Activated CD4-positive, alpha-beta T cell treated with anti-CD3 and anti-CD28 coated beads, Interleukin-2, amount 50 U/mL, for 16 hours (primary cell): ENCODE data around the gene SERPINE3.

ENCODE experiments used
- DNase-seq: peaks from one replicate; pipeline ENCODE4 v3.0.0-alpha.2; 2020

SERPINE3 gene

DNA sequence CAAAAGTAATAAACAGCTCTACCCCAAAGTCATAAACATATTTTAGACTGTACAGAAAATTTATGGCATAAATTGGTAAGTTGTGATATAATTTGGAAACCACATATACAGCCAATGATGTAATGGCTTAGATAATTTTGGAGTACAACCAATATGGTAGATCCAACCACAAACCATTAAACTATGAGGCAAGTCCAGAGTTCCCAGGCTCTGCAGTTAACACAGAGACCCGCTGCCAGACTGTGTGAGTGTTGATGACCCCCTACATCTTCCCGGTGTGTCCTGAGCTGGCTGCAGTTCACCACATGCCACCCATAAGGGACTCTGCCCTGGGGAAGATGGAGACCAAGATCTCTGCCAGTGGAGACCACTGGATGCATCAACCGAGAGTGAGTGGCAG is 9.9 kb upstream of the SERPINE3 start:
- no peak for DNase-seq

DNA sequence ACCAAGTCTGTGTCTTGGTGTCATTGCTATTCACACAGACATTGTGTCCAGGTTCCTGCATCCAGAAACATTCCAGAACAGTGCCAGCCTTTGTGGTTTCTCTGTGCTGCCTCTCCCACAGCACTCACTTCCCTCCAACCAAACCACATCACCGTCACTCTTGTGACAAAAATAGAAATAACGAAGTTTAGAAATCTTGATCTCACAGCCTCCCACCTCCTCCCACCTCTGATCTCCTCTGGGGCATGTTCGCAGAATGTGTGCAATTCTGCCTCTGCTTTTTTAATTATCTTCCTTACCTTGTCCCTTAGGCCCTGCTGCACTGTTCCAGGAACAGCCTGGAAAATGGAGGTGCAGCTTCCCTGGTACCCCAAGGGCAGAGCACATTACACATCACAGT is 8.7 kb upstream of the SERPINE3 start:
- no peak for DNase-seq

DNA sequence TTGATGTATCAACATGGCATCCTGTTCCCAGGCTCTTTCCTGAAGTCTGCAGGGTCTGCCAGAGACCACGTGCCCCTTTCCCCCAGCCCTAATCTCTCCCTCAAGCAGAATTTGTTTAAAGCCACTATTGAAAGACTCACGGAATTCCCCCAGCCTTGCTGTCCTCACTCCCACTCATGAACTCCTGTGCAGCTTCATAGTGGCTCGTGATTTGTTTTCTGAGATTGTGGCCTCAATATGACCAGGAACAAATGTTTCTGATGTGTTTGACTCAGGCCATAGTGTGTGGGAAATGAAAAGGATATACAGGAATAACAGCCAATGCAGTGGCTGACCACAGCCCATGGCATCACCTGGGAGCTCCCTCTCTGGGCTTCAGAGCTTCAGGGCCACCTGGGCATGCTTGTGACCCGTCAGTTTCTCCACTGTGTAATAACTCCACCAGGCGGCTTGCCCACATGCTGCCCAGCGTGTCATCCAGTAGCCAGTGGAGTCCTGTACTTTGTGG is 8.1 kb upstream of the SERPINE3 start:
- DNase-seq, result no peak

DNA sequence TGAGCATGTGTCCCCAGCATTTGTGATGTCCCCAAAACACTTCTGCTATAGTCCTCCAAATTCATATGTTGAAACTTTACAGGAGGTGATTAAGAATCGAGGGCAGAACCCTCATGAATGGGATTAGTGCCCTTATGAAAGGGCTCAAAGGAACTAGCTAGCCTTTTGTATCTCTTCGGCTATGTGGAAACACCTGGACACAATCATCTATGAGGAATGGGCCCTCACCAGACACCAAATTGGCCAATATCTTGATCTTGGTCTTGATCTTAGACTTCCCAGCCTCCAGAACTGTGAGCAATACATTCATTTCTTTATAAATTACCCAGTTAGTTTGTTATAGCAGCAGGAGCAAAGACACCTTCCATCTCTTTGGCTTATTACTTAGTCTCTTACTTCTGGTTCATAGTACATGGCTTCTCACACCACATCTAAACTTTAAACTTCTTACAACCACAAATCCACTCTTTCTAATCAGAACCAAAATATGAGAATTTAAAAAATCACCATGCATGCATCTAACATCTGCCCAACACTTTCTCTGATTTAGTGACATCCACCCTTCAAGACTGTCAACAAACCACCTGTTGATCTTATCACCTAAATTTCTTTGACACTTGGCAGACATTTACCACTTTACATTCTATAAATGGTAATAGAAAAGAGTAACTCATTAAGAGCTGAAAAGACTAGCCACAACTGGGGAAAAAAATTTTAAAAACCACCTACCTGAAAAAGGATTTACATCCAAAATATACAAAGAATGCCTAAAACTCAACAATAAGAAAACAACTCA is 6.7 kb upstream of the SERPINE3 start:
- DNase-seq, result no peak

DNA sequence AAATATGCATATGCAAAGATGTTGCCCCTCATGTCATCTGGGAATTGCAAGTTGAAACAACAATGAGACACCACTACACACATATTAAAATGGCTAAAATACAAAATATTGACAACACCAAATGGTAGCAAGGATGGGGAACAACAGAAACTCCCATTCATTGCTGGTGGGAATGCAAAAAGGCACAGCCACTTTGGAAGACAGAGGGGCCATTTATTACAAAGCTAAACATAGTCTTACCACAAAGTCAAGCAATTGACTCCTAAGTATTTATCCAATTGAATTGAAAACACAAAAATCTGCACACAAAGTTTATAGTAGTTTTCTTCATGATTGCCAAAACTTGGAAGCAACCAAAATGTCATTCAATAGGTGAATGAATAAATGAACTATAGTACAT is 6.1 kb upstream of the SERPINE3 start:
- DNase-seq, result no peak

DNA sequence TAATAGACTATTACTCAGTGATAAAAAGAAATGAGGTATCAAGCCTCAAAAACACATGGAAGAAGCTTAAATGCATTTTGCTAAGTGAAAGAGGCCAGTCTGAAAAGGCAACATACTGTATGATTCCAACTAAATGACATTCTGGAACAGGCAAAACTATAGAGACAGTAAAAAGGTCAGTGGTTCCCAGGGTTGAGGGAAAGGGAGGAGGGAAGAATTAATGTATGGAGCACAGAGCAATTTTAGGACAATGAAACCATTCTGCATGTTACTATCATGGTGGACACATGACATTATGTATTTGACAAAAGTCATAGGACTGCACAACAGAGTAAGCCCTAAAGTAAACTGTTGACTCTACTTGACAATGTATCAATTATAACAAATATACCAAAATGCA is 5.7 kb upstream of the SERPINE3 start:
- DNase-seq, result no peak

DNA sequence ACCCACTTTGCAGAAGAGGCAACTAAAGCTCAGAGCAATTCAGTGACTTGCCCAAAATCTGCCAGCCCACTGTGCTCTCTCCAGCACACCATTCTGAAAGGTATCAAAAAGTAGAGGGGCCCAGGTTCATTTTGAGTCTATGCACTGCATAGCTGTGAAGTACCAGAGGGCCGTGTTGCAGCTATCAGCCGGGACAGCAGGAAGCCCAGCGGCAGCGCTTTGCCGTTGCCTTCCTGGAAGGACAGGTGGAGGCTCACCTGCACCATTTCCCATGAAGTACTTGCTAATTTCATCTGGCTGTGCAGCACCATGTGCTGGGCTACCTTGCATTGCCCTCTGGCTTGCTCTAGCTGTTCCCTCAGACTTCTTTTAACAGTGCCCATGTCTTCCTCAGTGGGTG is 2.7 kb upstream of the SERPINE3 start:
- DNase-seq, result no peak

DNA sequence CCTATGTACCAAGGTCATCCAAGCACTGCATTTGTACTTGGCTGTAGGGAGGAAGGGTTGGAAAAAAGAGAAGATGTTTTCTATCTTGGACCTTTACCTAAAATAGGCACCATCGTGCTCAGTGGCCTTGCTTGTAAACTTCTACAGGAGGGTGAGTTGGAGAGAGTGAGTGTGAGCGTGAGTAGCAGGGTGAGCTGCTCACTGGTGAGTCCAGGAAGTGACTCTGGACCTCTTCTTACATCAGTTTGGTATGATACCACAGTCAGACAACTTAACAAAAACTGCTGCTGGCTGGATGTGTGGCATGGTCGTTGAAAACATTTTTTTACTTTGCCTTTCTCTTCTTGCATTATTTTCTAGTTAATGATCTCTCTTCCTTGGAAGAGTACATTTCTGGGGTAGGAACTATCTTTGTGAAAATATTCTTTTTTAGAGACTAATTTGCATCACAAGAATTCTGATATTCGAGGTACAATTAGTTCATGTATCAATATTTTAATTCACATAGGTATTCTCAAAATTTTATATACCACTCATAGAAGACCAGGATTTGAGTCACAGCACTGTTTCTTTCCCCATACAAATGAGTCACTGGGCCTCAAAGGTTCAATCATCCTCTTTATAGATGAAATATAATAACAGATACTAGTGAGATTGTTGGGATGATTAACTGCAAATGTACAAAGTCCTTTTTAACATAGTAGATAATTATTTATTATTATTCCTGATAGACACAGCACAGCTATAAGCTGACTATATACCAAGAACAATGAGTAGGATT is 651 bp downstream of the SERPINE3 start:
- DNase-seq, result no peak

DNA sequence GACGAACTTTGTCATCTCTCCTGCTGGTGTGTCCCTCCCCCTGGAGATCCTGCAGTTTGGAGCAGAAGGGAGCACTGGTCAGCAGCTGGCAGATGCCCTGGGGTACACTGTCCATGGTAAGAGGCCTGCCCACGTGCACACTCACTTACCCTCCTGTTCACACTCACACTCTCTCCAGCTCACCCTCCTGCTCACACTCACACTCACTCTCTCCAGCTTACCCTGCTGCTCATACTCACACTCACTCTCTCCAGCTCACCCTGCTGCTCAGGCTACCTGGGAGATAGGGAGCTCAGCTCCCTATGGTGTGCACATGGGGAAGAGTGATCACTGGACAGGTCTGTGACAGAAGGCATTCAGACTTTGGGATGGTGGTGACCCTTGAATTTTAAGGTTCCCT is 1.7 kb downstream of the SERPINE3 start:
- no peak for DNase-seq

DNA sequence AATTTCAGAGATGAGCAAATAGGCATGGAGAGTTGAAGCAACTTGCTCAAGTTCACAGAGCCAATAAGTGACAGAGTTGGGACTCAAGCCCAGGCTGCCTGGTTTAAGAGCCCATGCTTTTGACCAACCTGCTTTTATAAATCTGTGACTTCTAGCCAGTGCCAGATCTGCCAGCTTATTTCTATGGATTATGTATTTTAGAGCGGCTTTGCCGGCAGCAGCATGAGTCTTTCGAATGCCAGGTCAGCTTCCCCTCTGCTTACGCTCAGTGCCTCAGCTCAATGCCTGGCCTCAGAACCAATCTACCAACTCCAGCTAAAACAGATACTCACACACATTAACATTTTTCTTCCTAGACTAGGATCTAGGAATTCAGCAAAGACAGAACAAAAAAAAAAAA is 2.3 kb downstream of the SERPINE3 start:
- no peak for DNase-seq

DNA sequence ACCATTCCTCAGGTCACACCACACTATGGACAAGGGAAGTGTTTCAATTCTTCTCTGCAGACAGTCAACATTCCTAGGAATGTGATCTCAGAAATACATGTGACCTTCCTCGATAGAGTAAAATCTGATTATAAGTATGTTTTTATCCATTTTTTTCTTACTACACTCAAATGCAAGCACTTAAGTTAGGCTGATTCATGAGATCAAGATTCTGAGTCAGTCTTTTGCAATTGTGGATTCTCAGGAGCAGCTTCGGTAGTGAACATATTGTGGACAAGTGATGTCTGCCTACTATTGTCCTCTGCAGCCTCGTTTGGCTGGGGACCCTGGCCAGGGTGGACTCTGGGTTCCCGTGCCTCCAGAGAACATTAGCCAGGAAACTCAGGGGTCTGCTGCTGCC is 3.2 kb downstream of the SERPINE3 start:
- no peak for DNase-seq

DNA sequence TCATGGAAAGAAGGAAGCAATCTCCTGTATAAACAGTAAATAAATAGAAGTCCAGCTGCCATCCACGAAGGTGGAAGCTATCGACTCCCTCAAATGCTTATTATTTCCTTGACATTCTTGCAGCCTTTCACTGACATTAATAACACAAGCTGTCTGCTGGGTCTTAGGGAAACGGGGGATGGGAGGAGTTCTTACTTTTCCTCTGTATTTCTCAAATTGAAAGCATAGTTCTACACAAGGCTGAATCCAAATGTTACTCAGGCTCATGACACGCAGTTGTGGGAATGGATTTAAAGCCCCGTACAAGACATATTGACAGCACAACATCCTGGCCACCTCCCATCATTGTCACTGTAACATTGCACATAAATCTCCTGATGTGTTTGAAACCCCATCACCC is 4.0 kb downstream of the SERPINE3 start:
- no peak for DNase-seq

DNA sequence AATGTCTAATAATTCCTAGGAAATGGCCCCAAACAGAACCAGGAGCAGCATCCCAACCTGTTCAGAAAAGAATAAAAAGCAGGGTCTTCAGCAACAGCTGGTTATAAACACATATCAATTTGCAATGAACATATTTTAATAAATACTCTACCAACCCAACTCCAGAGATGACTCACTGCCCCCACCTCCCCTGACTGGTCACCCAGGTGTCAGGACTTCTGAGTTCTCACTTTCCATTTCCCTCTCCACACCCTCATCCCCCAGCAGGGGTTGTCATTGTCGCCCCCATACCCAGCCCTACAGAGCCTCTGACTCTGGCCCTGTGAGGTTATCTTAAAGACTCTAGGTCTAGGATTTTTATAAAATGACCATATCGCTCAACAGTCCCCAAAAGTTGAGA is 6.9 kb downstream of the SERPINE3 start:
- DNase-seq, result no peak

DNA sequence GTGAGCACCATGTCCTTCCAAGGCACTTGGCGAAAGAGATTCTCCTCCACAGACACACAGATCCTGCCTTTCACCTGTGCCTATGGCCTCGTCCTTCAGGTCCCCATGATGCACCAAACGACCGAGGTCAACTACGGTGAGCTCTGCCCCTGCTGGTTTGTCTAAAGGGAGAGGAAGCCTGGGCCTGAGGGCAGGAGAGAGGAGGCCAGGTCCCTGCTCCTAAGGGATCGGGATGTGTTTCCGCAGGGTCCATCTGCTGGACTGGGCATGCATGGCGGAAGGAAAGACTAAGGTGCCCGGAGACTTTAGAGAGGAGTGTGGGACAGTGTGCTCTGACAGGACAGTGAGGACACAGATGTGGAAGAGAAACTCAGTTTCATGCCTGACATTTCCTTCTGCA is 7.6 kb downstream of the SERPINE3 start:
- no peak for DNase-seq

DNA sequence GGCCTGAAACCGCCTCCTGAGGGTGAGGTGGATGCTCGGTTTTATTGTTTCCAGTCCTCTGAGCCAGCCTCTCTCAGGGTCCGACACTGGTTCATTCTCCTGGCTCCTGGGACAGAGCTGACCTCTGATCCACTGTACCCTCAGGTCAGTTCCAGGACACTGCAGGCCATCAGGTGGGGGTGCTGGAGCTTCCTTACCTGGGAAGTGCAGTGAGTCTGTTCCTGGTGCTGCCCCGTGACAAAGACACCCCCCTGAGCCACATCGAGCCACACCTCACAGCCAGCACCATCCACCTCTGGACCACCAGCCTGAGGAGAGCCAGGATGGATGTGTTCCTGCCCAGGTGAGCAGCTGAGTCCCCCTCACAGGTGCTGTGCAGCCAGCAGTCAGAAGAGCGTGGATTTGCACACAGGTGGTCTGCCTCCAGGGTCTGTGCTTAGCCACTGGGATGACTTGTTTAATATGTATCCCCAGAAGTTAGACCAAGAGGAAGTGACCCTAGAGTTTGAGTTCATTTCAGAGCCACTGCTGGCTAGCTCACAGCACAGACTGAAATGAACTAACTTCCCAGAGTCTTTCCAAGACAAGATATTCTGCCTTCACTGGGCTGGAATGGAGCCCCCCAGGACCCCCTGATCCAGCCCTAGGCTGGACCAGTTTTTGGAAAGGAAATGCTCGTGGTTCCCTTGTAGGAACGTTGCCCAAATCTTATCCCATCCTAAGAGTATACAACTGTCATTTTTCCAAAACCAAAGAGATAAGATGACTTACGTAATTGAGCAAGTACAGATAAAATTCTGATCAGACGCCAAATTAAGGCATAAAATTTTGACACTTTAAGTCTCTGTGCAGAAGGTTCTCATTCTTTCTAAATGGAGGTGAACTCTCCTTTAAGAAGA is 8.8 kb downstream of the SERPINE3 start:
- no peak for DNase-seq

DNA sequence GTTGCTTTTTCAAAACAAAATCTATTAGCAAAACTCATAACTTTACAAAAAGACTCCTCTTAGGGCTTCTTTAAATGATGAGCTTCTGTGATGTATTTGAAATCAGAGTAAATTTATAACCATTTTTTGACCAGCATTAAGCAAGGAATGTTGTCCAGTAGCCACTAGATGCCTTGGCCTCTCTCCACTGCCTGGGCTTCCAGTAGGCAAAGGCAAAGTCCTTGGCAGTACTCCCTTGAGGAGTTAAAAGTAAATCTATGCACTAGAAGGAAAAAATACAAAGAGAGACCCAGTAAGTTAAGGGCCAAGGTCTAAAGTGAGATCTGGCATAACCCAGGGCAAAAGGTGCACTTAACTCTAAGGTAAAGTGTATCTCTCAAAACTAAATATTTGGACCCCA is 9.5 kb downstream of the SERPINE3 start:
- no peak for DNase-seq

DNA sequence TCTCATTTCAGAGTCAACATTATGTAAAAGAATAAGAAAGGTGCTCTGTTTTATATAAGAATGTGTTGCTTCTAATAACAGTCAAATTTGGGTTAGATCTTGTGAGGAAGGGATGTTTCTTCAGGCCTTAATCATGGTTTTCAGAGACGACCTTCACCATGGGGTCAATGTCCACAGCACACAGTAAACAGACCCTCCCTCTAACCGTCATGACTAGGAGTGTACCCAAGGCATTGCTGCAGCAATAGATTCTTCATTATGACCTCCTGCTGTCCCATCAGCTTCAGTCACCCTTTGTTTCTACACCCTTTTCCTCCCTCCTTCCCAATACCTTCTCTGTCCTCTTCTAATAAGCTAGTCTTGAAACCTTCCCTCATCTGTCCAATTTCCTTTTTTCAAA is 15.7 kb downstream of the SERPINE3 start:
- no peak for DNase-seq

DNA sequence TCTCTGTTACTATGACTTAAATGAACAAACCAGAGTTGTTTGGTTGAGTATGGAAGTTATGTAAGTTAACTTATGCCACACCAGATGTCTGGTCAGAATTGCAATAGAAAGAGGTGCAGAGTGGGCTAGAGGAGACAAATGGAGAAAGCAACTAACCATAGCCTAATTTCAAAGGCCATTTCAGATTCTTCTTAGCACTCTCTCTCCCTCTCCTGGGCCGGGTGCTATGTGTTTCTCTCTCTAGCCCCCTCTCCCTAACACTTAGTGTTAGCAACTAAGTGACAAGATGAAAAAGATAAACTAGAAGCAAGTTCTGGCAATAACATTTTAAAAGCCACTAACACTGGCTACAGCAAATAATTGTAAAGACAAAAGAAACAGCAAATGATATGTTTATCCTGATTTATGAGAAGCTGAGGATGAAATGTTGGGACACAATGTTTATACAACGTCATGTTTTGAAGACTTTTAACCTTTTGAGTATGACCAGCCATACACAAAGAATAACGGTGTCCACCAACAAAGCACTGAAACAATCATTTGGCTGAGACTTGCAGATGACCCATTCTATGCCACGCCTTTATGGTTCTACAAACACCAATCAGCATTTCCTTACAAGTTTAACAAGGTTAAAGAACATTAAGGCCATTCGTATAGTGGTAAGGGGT is 18.6 kb downstream of the SERPINE3 start:
- no peak for DNase-seq

DNA sequence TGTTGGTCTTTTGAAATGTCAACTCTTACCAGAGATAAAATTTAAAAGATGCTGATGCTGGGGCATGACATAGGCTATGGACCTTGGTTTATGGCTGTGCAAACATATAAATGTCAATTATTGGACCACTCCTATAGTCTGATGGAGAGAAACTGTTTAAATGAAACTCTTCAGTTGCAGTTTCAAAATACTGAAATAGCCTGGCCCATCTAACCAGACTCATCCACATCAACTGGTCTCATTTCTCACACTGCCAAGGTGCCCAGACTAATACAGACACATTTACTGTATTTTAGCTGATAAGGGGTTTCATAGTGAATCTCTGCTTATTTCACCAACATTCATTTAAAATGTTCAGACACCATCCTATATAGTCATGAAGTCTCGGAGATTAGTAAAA is 19.9 kb downstream of the SERPINE3 start:
- no peak for DNase-seq

DNA sequence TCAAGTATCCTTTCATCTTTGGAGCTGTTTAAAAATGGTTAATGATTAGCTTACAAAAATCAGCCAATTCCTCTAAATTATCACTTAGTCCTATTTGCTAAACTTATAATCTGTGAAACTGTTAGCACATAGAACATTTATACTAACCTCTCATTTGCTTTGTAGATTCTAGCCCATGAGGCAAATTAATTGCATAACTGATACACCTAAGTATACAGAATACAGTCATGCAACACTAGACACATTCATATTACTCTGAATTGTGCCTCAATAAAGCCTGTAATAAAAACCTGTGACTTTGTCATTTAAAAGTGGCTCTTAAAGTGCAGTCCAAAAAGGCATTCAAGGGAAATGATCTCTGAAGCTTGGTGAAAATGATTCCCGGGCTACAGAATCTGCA is 21.0 kb downstream of the SERPINE3 start:
- DNase-seq, result no peak

DNA sequence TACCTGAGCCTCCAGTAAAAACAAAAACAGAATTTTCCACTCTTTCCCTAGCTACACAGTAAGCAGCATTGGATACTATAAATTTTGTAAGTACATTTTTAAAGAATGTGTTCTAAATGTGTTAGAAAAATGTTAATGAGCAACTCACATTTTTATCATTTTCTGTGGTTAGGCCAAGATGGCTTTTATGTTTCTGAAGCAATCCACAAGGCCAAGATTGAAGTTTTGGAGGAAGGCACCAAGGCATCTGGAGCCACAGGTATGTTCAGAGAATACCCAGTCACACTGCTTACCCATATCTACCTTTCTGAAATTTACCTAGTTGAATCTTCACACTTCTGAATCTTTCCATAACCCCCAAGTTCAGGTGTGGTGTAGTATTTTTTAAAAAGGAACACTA is 21.6 kb downstream of the SERPINE3 start:
- no peak for DNase-seq

DNA sequence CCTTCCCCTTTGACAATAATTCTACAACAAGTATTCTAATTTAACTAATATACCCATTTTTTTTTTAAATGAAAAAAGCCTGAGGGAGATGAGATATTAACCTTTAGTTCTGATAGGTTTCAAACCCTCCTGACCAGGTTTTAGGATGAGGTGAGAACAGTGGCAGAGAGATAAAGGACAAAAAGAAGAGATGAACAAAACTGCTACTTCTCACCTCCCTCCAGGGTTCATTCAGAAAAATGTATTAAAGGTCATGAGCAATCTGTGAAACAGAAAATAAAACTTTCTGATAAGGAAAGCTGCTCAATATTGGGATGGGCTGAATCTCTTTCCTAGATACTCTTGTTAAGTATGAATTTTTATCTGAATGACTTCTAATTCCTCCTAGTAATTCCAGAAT is 24.1 kb downstream of the SERPINE3 start:
- no peak for DNase-seq
